ENCODE measurements around the gene LNX1.
A peak's percentile ranks its signal among the peaks of the same experiment; 100 is the strongest.

The LNX1 gene

DNA sequence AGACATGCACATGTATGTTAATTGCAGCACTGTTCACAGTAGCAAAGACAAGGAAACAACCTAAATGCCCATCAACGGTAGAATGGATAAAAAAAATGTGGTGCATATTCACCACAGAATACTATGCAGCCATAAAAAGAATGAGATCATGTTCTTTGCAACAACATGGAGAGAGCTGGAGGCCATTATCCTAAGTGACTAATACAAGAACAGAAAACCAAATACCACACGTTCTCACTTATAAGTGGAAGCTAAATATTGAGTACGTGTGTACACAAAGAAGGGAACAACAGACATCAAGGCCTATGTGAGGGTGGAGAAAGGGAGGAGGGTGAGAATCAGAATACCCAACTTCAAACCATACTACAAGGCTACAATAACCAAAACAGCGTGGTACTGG lies 17.4 kb upstream of the LNX1 start:
- no peak overlapping the region for H2AK5ac ChIP-seq (ENCODE audit: low read length)
- H4K8ac ChIP-seq (ENCODE audit: low read depth, low read length), result no peak overlapping the region
- WGBS (ENCODE audit: extremely low coverage, insufficient coverage, low lambda C conversion rate), result no CpG with 5 or more reads among the region's 4 CpGs
- H3K79me2 ChIP-seq (ENCODE audit: control insufficient read depth, insufficient read depth, low read length), result no peaks in the 10 kb centered on the region
- H3K18ac ChIP-seq (ENCODE audit: low read length), result no peak overlapping the region
- no peak overlapping the region for H2BK5ac ChIP-seq (ENCODE audit: low read length)
- no peaks in the 10 kb centered on the region for H3K36me3 ChIP-seq (ENCODE audit: control insufficient read depth, insufficient read depth, low read length)
- H3K27ac ChIP-seq (ENCODE audit: low read depth, low read length), result no peak overlapping the region
- H3K79me1 ChIP-seq (ENCODE audit: low read length), result no peaks in the 10 kb centered on the region
- no peak overlapping the region for H2BK120ac ChIP-seq (ENCODE audit: low read depth, low read length)
- no peak overlapping the region for H3K4ac ChIP-seq (ENCODE audit: low read depth, low read length)
- H4K5ac ChIP-seq (ENCODE audit: low read length), result no peak overlapping the region
- DNase-seq, result no peak
- H3K27me3 ChIP-seq (ENCODE audit: insufficient read depth, low read length, poor library complexity), result no peaks in the 10 kb centered on the region
- H2BK15ac ChIP-seq (replicated peaks; ENCODE audit: low read depth), result no peak overlapping the region
- no peak overlapping the region for H3K56ac ChIP-seq (ENCODE audit: low read length)
- H3K9ac ChIP-seq (ENCODE audit: low read length), result no peak overlapping the region
- no peak overlapping the region for H3K23ac ChIP-seq (ENCODE audit: low read length)
- H3K4me3 ChIP-seq (ENCODE audit: low read length), result no peak overlapping the region
- H3K4me1 ChIP-seq (ENCODE audit: control insufficient read depth, low read depth, low read length), result no peaks in the 10 kb centered on the region
- no peak overlapping the region for H3K4me2 ChIP-seq (ENCODE audit: low read length)

DNA sequence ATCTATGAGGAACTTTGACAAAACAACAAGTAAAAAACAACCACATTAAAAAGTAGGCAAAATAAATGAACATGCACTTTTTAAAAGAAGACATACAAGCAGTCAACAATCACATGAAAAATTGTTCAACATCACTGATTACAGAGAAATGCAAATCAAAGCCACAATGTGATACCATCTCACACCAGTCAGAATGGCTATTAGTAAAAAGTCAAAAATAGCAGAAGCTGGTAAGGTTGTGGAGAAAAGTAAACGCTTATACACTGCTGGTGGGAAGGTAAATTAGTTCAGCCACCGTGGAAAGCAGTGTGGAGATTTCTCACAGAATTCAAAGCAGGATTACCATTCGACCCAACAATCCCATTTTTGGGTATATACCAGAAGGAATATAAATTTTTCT lies 17.0 kb upstream of the LNX1 start:
- Histone ChIP-seq H3K4me3 (ENCODE audit: low read length) (no peak overlapping the region), H3K18ac (ENCODE audit: low read length) (no peak overlapping the region), H3K79me1 (ENCODE audit: low read length) (no peaks in the 10 kb centered on the region), H2BK5ac (ENCODE audit: low read length) (no peak overlapping the region), H3K4me2 (ENCODE audit: low read length) (no peak overlapping the region), H2BK120ac (ENCODE audit: low read depth, low read length) (no peak overlapping the region), H3K23ac (ENCODE audit: low read length) (no peak overlapping the region), H3K56ac (ENCODE audit: low read length) (no peak overlapping the region), H3K27ac (ENCODE audit: low read depth, low read length) (no peak overlapping the region), H3K27me3 (ENCODE audit: insufficient read depth, low read length, poor library complexity) (no peaks in the 10 kb centered on the region), H2BK15ac (replicated peaks; ENCODE audit: low read depth) (no peak overlapping the region), H2AK5ac (ENCODE audit: low read length) (no peak overlapping the region), H3K79me2 (ENCODE audit: control insufficient read depth, insufficient read depth, low read length) (no peaks in the 10 kb centered on the region), H3K4me1 (ENCODE audit: control insufficient read depth, low read depth, low read length) (no peaks in the 10 kb centered on the region), H4K8ac (ENCODE audit: low read depth, low read length) (no peak overlapping the region), H3K36me3 (ENCODE audit: control insufficient read depth, insufficient read depth, low read length) (no peaks in the 10 kb centered on the region), H3K9ac (ENCODE audit: low read length) (no peak overlapping the region), H3K4ac (ENCODE audit: low read depth, low read length) (no peak overlapping the region), H4K5ac (ENCODE audit: low read length) (no peak overlapping the region)
- no peak for DNase-seq
- no CpG with 5 or more reads among the region's 3 CpGs for WGBS (ENCODE audit: extremely low coverage, insufficient coverage, low lambda C conversion rate)

DNA sequence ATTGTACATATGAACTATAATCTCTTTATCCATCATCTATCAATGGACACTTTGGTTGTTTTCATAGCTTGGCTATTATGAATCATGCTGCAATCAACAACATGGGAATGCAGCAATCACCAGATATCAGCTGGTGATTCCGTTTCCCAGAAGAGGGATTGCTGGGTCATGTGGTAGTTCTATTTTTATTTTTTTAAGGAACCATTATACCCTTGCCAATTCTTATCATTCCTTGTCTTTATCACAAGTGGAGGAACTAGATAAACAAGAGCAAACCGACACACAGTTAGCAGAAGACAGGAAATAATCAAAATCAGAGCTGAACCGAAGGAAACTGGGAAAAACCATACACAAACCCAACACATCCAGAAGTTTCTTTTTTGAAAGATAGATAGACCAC lies 14.5 kb upstream of the LNX1 start:
- H3K79me2 ChIP-seq (ENCODE audit: control insufficient read depth, insufficient read depth, low read length), result no peaks in the 10 kb centered on the region
- H3K18ac ChIP-seq (ENCODE audit: low read length), result no peak overlapping the region
- H3K27ac ChIP-seq (ENCODE audit: low read depth, low read length), result no peak overlapping the region
- no peak overlapping the region for H4K8ac ChIP-seq (ENCODE audit: low read depth, low read length)
- WGBS (ENCODE audit: extremely low coverage, insufficient coverage, low lambda C conversion rate), result no CpG with 5 or more reads among the region's 3 CpGs
- DNase-seq, result no peak
- no peak overlapping the region for H2AK5ac ChIP-seq (ENCODE audit: low read length)
- H2BK15ac ChIP-seq (replicated peaks; ENCODE audit: low read depth), result no peak overlapping the region
- no peak overlapping the region for H2BK120ac ChIP-seq (ENCODE audit: low read depth, low read length)
- H2BK5ac ChIP-seq (ENCODE audit: low read length), result no peak overlapping the region
- no peak overlapping the region for H3K23ac ChIP-seq (ENCODE audit: low read length)
- H3K27me3 ChIP-seq (ENCODE audit: insufficient read depth, low read length, poor library complexity), result no peaks in the 10 kb centered on the region
- H3K9ac ChIP-seq (ENCODE audit: low read length), result no peak overlapping the region
- no peak overlapping the region for H4K5ac ChIP-seq (ENCODE audit: low read length)
- no peak overlapping the region for H3K4ac ChIP-seq (ENCODE audit: low read depth, low read length)
- H3K36me3 ChIP-seq (ENCODE audit: control insufficient read depth, insufficient read depth, low read length), result no peaks in the 10 kb centered on the region
- no peak overlapping the region for H3K4me3 ChIP-seq (ENCODE audit: low read length)
- no peaks in the 10 kb centered on the region for H3K4me1 ChIP-seq (ENCODE audit: control insufficient read depth, low read depth, low read length)
- no peak overlapping the region for H3K56ac ChIP-seq (ENCODE audit: low read length)
- H3K4me2 ChIP-seq (ENCODE audit: low read length), result no peak overlapping the region
- no peaks in the 10 kb centered on the region for H3K79me1 ChIP-seq (ENCODE audit: low read length)

DNA sequence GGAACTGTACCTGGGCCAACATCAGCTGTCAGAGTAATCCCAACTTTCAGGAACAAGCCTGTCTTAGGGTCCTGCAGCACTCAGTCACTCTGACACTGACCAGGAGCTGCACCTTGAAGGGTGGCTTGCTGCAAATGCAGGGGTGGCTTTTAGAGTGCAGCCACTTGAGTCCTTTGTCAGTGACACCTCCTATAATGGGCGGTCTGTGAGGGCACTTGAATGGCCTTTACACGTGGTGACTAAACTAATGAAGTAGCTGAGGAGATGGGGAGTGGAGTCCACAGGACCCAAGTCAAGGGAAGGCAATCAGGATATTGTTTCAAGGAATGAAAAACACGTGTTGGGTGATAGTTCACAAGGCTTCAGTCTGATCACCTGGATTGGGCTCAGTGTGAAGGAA lies 11.1 kb upstream of the LNX1 start:
- no CpG with 5 or more reads among the region's 3 CpGs for WGBS (ENCODE audit: extremely low coverage, insufficient coverage, low lambda C conversion rate)
- H3K56ac ChIP-seq (ENCODE audit: low read length), result no peak overlapping the region

DNA sequence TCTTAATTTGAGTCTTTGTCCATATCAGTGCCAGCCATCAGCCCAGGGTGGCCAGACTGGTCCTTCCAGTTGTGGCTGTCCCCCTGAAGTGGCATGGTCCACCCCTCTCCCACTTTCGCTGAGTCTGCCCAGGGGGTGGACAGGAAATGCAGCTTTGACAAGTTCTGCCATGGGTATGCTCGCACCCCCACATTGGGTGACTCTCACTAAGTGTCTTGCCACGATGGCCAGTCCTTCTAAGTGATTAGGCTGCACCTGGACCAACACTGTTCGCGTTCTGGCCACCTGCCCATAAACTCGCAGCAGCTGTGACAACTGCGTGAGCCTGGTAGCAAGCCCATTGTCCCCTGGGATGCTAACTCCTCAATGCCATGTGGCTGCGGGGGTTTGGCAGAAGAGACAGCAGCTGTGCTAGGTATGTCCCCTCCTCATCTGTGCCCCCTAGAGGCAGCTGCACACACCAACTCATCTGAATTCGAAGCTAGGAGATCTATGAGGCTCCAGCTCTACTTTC lies 10.0 kb upstream of the LNX1 start:
- Histone ChIP-seq H2AK5ac (ENCODE audit: low read length) (no peak overlapping the region), H3K4me2 (ENCODE audit: low read length) (no peak overlapping the region), H3K9ac (ENCODE audit: low read length) (no peak overlapping the region), H4K5ac (ENCODE audit: low read length) (no peak overlapping the region), H3K56ac (ENCODE audit: low read length) (no peak overlapping the region), H2BK15ac (replicated peaks; ENCODE audit: low read depth) (no peak overlapping the region), H4K8ac (ENCODE audit: low read depth, low read length) (no peak overlapping the region), H3K79me2 (ENCODE audit: control insufficient read depth, insufficient read depth, low read length) (no peaks in the 10 kb centered on the region), H3K18ac (ENCODE audit: low read length) (no peak overlapping the region), H2BK5ac (ENCODE audit: low read length) (no peak overlapping the region), H3K27ac (ENCODE audit: low read depth, low read length) (no peak overlapping the region), H3K4ac (ENCODE audit: low read depth, low read length) (no peak overlapping the region), H2BK120ac (ENCODE audit: low read depth, low read length) (no peak overlapping the region), H3K36me3 (ENCODE audit: control insufficient read depth, insufficient read depth, low read length) (no peaks in the 10 kb centered on the region), H3K4me1 (ENCODE audit: control insufficient read depth, low read depth, low read length) (no peaks in the 10 kb centered on the region), H3K4me3 (ENCODE audit: low read length) (no peak overlapping the region), H3K79me1 (ENCODE audit: low read length) (no peaks in the 10 kb centered on the region), H3K23ac (ENCODE audit: low read length) (no peak overlapping the region), H3K27me3 (ENCODE audit: insufficient read depth, low read length, poor library complexity) (no peaks in the 10 kb centered on the region)
- peak; percentile 89 for DNase-seq
- no CpG with 5 or more reads among the region's 9 CpGs for WGBS (ENCODE audit: extremely low coverage, insufficient coverage, low lambda C conversion rate)

More for the DNA sequence above, 11.1 kb upstream of the LNX1 start:
- Histone ChIP-seq H3K18ac (ENCODE audit: low read length) (no peak overlapping the region), H3K27me3 (ENCODE audit: insufficient read depth, low read length, poor library complexity) (no peaks in the 10 kb centered on the region), H3K4me3 (ENCODE audit: low read length) (no peak overlapping the region), H3K36me3 (ENCODE audit: control insufficient read depth, insufficient read depth, low read length) (no peaks in the 10 kb centered on the region), H2BK15ac (replicated peaks; ENCODE audit: low read depth) (no peak overlapping the region), H2BK120ac (ENCODE audit: low read depth, low read length) (no peak overlapping the region), H3K79me2 (ENCODE audit: control insufficient read depth, insufficient read depth, low read length) (no peaks in the 10 kb centered on the region), H3K4ac (ENCODE audit: low read depth, low read length) (no peak overlapping the region), H4K8ac (ENCODE audit: low read depth, low read length) (no peak overlapping the region), H3K4me2 (ENCODE audit: low read length) (no peak overlapping the region), H3K27ac (ENCODE audit: low read depth, low read length) (no peak overlapping the region), H3K9ac (ENCODE audit: low read length) (no peak overlapping the region), H3K79me1 (ENCODE audit: low read length) (no peaks in the 10 kb centered on the region), H3K4me1 (ENCODE audit: control insufficient read depth, low read depth, low read length) (no peaks in the 10 kb centered on the region), H4K5ac (ENCODE audit: low read length) (no peak overlapping the region), H2AK5ac (ENCODE audit: low read length) (no peak overlapping the region), H2BK5ac (ENCODE audit: low read length) (no peak overlapping the region), H3K23ac (ENCODE audit: low read length) (no peak overlapping the region)
- DNase-seq, result no peak

DNA sequence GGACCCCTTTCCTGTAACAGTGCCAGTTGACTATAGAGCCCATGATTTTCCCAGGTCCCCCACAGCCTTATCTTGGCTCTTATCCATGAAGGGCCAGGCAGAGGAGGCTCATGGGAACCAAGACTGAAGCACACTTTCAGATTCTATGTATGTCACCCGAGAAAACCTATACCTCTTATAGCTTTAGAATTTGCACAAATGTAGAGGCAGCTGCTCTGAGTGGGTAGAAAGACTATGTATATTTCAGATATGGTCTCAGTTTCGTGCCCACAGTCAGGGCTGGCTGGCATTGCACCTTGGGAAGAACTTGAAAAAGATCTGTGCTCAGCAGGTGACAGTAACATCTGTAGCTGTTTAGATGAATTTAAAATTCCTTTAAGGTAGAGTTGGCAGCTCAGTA lies 8.3 kb upstream of the LNX1 start:
- H3K79me2 ChIP-seq (ENCODE audit: control insufficient read depth, insufficient read depth, low read length), result no peaks in the 10 kb centered on the region
- no peak for DNase-seq
- H3K18ac ChIP-seq (ENCODE audit: low read length), result no peak overlapping the region
- no peak overlapping the region for H3K23ac ChIP-seq (ENCODE audit: low read length)
- no peak overlapping the region for H2BK5ac ChIP-seq (ENCODE audit: low read length)
- no peak overlapping the region for H3K27ac ChIP-seq (ENCODE audit: low read depth, low read length)
- no peaks in the 10 kb centered on the region for H3K79me1 ChIP-seq (ENCODE audit: low read length)
- no peak overlapping the region for H3K4me3 ChIP-seq (ENCODE audit: low read length)
- H3K56ac ChIP-seq (ENCODE audit: low read length), result no peak overlapping the region
- no peak overlapping the region for H3K4me2 ChIP-seq (ENCODE audit: low read length)
- H3K4ac ChIP-seq (ENCODE audit: low read depth, low read length), result no peak overlapping the region
- no peaks in the 10 kb centered on the region for H3K4me1 ChIP-seq (ENCODE audit: control insufficient read depth, low read depth, low read length)
- no peak overlapping the region for H2AK5ac ChIP-seq (ENCODE audit: low read length)
- H4K8ac ChIP-seq (ENCODE audit: low read depth, low read length), result no peak overlapping the region
- H3K27me3 ChIP-seq (ENCODE audit: insufficient read depth, low read length, poor library complexity), result no peaks in the 10 kb centered on the region
- no peak overlapping the region for H2BK120ac ChIP-seq (ENCODE audit: low read depth, low read length)
- no peaks in the 10 kb centered on the region for H3K36me3 ChIP-seq (ENCODE audit: control insufficient read depth, insufficient read depth, low read length)
- H2BK15ac ChIP-seq (replicated peaks; ENCODE audit: low read depth), result no peak overlapping the region
- WGBS (ENCODE audit: extremely low coverage, insufficient coverage, low lambda C conversion rate), result no CpG with 5 or more reads among the region's 2 CpGs
- H4K5ac ChIP-seq (ENCODE audit: low read length), result no peak overlapping the region
- H3K9ac ChIP-seq (ENCODE audit: low read length), result no peak overlapping the region
